Lung microvascular endothelial cell (primary cell): ENCODE results near the gene PPP2R1B. TPM values are rescaled to one million over a fixed set of nuclear protein-coding genes. Genes with fewer than 3 reads are reported as not detected.

ENCODE experiments used
- DNase-seq, 2 donors: peaks; one replicate each; pipeline versions ENCODE4 v3.0.0 to v3.0.0-alpha.2; 2010; ENCODE audit warnings: low read depth in 2 of 2
- total RNA-seq: library from RNA; depleted of rRNA; stranded (reverse); fragments of >200 nt; gene quantifications from 2 replicates; pipeline ENCODE4 v1.2.1, GENCODE V29; 2014

Gene PPP2R1B
- total RNA-seq, 1 donor from 2014 or later, result 32.5 TPM

GRCh38 chr11:111749646-111750045 is 16.5 kb downstream of the PPP2R1B start:
- no peak for DNase-seq

DNA sequence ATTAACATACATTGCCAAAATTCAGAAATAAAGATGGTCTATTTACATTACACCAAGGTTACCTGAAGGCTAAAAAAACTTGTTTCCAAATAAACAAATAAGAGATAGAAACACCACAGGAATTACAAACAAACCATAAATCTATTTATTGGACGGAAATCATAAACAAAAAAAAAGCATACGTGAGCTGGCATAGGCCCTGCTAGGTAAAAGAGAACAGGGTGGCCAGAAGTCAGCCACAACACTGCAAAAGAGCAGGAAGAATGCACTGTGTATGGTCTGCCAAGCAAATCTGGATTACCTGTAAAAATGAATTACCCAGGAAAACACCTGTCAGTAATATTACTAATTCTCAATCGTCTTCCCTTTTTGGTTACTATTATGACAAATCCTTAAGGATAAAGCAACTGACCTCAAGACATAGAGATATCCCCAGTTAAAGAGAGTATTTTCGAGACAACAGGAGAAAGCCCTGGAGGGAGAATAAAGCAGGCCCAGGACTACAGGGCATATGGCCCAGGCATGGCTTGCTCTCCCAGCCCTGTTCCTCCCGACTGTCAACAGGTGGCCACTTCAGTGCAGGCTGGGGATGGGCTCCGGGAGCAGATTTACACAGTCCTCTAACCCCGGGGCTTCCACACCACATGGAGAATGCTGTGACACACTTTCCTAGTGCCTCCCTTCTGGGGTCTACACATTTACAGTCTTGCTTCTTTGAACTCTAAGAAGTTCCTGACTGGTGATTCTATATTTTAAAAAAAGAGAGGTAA is 18.0 kb downstream of the PPP2R1B start:
- DNase-seq, result no peak

DNA sequence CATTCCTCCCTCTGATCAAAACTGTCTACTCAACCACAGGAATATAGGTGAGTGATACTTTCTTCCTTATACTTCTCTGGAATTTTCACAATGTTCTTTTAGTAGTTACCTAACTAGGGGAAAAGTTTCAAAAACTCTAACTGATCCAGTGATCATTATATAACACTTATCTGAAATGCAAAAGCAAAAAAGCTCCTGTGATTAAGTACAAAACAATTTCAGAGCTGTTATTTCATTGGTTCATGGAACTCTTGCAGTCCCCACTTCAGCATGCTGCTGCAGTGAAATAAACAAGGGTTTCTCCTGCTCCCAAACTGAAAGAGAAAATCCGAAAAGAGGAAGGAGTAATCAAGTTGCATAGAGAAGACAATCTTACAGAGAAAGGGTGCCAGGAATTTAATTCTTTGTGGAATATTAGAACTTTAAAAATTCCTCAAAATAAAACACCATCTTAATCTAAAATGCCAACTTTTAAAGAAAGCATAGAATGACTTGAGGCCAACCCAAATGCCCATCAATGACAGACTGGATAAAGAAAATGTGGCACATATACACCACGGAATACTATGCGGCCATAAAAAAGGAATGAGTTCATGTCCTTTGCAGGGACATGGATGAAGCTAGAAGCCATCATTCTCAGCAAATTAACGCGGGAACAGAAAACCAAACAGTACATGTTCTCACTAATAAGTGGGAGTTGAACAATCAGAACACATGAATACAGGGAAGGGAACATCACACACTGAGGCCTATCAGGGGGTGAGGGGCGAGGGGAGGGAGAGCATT is 20.3 kb downstream of the PPP2R1B start:
- DNase-seq, result no peak

GRCh38 chr11:111743700-111744099 is 22.5 kb downstream of the PPP2R1B start:
- no peak for DNase-seq

DNA sequence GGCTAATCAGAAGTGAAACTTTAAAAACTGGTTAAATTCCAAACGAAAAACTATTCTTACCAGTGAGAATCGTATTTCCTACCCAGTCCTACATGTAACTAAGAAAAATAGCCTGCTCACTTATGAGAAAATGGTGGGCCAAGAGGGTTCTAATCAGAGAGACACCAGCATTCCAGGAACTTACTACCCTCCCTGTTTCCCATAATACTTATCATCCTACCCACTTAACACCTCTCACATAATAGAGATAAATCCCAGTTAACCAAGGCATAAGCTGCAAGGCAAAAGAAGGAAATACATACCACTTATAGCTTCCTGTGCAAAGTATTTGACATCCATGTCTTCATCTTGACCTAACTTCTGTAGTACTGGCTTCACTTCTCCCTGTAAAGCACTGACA is 24.4 kb downstream of the PPP2R1B start:
- no peak for DNase-seq

DNA sequence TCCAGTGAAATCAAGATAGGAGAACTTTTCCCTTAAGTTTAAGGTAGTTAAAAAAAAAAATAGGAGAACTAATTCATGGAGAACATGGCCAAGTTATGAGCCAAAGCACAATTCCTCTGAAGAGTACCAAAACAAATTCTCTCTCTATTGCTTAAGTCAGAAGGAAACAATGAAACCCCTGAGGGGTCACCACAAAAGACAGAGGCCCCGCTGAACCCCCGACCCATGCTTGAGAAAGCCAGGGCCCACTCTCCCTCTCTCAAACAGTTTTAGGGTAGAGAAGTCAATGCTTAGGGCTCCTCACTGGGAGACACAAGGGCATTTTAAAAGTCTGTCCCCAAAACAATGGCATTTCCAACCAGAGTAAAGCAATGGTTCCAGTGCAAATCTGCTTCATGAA is 26.9 kb downstream of the PPP2R1B start:
- no peak for DNase-seq

DNA sequence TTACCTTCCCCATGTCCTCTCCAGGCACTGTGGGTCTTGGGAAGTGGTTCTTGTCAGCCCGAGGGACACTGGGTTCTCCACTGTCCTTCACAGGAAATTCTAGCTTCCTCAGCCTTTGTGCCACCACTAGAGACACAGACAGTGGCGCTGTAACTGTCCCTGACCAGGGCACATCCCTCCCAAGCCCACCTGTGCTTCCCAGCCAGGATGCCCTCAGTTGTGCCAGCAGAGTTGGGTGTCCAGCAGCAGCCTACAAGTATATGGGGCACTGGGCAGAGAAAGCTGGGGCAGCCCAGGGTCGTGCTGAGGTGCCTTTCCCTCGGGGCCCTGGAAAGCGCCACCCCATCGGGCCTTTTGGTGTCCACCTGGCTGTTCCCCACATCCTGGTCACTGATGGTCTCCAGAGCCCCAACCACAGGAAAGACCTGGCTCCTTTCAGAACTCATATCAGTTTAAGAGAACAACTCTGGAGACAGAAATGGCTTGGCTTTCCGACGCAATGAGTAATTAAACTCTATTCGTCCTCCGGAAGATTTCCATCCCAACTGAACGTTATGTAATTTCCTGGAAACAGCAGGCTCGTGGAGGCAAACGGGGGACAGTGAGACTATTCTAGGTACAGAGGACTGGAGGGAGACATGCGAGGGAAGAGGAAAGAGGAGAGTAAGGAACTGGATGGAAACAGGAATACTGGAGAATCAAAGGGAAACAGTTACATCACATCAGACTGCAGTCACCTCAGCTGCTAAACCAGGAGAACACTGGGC is 28.6 kb downstream of the PPP2R1B start:
- peak; percentile 89 to 90 for DNase-seq

DNA sequence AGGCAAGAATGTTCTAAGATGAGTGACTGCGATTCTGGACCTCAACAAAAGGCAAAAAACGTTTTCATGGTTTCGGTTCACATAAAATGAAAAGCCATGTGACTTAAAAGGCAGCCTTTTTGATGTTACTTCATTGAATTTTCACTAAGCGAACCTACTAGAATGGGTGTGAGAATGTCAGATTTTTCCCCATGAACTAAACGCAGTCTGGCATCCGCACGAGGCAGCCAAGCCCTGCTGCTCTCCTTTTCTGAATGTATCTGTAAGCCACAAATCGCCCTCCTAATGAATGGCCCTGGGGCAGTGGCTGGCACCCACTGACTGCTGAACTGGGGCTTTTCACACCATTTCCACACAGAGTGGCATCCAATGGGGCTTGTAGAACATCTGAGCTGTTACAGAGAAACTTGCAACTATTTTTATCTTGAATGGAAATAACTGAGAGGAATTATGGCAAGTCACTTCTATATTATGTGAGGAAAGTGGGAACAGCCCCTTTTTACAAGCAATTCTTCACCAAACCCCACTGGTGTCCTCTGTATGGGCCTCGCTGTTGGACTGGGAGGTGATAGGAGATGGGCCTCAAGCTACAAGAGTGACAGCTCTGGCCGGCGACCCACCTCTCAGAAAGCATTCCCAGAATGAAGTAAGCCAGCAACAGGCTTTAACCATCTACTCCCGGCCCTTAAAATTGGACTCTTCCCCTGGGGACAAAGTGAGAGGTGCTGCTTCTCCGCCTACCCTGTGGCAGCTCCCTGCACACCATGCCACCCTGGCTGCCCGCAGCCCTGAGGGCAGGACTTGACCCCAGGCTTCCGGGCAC is 29.4 kb downstream of the PPP2R1B start:
- DNase-seq, result no peak

DNA sequence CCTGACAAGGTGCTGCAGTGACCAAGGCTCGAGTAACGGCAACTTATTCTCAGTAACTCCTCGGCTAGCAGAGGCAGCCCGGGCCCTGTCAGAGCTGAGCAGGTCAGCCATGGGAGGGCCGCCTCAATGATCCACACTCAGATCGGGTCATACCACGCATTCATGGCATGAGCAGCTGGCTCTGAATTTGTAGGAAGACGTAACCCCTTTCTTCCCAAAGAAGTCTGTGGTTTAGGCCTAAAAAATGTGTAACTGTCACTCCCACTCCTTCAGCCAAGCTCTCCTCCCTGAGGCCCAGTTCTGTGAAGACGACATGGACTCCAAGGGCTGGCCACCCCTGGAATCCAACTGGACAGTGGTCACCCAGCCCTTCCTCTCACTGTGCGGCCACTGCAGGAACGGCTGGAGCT is 30.0 kb downstream of the PPP2R1B start:
- no peak for DNase-seq

GRCh38 chr11:111735262-111736116 is 30.7 kb downstream of the PPP2R1B start:
- DNase-seq, result peak; percentile 98 to 99

DNA sequence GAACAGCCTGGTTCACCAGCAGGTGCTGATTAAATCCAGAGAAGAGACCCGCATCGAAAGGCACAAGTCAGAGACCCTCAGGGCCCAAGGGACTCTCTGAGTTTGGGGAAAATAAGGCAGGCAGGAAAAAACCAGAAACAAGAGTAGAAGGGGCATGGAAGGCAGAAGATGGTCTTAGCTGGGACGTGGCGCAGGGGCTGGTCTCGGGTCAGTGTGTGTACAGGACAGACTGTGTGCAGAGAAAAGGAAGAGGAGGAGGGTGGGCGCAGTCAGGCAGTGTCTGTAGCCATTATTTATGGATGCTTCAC is 31.3 kb downstream of the PPP2R1B start:
- no peak for DNase-seq

GRCh38 chr11:111734101-111734953 is 31.9 kb downstream of the PPP2R1B start:
- DNase-seq, result peak in 1 of 2 donors; percentile 52

- DNase-seq, result no peak
These were observed 32.5 kb downstream of the PPP2R1B start for GRCh38 chr11:111733611-111734088.

- DNase-seq, result peak; percentile 91 to 93
These were observed 33.2 kb downstream of the PPP2R1B start for GRCh38 chr11:111733016-111733415.

DNA sequence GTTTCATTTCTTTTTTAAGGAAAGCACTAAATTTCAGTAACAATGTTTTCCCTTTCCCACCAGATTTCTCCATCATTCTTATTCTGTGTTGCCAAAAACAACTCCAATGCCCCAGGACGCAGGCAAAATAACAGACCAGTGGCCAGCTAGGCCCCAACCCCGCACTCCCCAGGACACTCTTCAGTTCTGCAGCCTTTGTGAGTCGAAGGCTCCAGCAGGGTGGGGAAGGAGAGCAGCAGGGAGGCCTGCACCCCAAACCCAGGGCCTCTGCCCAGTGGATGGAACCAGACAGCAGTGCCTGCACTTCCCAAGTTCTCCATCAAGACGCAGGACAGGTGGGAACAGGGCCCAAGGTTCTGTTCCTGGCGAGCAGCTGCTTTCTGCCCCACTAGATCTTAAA is 34.4 kb downstream of the PPP2R1B start:
- DNase-seq, result no peak

- no peak for DNase-seq
These were observed 35.2 kb downstream of the PPP2R1B start for GRCh38 chr11:111730871-111731591.

DNA sequence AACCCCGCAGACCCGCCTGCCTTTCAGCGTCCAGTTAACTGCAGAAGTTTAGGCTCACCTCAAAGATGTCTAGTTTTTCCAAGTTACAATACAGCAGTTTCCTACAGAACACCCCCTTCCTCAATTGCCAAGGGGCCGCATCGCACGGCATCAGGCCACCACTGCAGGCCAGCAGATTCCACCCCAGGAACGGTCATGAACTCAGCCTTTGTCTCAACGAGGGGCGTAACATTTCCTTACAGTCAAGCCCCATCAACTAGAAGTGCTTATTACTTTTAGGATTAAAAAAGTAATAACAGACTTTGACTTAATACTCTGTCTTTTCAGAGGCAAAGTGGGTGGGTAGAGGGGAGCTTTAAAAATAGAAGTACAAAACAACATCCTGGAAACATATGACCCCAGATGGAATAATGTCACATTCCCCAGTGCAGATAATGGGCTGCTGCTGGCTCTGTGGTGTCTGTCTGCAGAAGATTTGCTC is 36.3 kb downstream of the PPP2R1B start:
- peak; percentile 23 to 82 for DNase-seq

DNA sequence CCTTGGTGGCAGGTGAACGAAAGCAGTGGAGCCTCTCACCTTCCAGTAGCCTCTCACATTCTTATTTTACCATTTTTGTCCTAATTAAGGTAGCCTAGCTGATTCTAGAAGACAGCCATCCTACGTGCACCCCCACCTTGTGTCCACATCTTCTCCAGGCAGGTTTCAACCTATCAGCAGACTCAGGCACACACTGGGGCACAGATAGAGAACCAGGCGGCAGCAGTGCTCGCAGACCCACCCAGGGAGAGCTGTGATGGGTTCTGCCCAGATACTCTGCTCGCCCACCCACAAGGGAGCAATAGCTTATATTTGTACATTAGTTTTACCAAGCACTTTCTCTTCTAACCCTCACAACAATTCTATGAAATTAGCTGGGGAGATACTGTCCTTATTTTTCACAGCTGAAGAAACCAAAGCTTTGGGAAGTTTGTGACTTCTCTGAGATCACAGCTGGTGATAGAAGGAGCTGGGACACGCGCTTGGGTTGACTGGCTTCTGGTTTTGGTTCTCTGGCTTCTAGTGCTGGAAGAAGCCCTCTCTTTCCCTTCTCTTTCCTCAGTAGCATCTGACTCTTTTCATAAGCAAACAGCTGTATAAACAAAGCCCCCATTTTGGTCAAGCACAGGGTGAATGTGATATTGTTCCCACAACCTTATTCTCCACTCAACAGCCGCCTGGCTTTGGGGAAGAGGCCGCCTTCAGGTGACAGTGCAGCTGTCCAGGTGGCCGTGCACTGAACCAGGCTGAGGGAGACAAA is 36.9 kb downstream of the PPP2R1B start:
- peak in 1 of 2 donors; percentile 49 for DNase-seq
